HG02798 (cell line): ENCODE data around the gene AKAP6.

Experiments
- ATAC-seq: cut with Tn5 transposase; IDR thresholded peaks from one replicate; pipeline ENCODE4 v1.9.1; 2021; ENCODE audit warnings: mild to moderate bottlenecking; ENCODE audit not compliant: unreplicated experiment, poor library complexity

AKAP6 gene

DNA sequence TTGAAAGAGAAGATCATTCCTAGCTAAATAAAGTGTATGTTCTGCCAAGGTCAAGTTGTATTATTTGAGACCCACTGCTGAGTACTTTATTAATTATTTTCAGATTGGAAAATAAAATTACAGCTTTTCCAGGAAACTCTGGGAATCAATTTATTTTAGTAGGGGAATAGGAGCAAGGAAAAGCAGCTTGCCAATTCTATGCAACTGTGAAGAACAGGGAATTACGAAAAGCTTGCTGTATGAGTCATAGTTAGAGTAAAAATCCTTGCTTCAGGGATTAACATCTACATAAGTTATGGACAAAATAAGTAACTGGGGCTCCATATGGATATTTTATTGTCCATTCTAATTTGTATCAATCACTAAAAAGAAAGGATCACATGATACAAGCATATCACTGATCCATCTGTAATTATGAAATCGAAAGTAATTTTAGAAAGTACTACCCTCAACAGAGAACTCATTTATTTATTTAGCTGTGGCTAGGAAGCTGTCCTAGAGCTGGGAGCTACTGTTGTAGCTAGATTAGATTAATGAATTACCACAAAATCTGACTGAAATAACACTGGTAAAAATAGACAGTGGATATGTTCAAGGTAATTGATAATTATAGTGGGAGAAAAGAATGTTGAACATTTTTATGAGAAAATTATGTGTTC lies 306.1 kb downstream of the AKAP6 start:
- ATAC-seq, result peak; percentile 68

- ATAC-seq, result no peak
Measured at GRCh38 chr14:32637582-32637981, 308.5 kb downstream of the AKAP6 start.

DNA sequence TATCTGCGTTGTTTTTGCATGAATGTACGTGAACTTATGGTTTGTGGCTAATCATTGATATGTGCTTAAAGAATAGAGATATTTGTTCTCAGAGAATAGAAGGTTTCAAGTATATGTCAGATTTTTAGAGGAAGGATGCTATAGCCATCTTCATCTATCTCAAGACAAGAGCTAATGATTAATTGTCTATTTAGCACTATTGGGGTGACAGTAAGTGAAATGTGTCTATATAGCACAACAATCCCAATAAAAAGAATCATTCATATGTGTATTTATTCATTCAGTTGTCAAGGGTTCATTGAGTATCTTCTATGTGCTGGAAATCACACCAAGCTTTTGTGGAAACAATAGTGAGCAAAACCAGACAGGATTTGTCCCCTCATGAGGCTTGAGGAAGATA lies 310.1 kb downstream of the AKAP6 start:
- ATAC-seq, result no peak

DNA sequence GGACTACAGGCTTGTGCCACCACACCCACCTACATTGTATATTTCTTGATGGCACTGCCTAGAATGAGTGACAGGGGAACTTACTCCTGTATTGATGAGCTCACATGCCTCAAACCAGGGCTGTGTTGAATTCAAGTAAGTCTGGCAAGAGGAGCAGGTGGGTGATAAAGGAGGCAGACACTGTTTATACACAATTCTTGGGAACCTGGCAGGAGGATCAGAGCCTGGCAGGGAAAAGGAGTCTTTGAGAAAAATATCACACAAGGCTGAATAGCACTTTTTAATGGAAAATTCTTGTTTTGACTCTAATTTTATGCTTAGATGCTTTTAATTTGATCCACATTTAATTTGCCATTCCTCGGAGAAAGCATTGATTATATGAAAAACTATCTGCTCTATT lies 316.5 kb downstream of the AKAP6 start:
- no peak for ATAC-seq

GRCh38 chr14:32648434-32648833 lies 319.3 kb downstream of the AKAP6 start:
- no peak for ATAC-seq

GRCh38 chr14:32650030-32650429 lies 320.9 kb downstream of the AKAP6 start:
- no peak for ATAC-seq

GRCh38 chr14:32650665-32651064 lies 321.6 kb downstream of the AKAP6 start:
- no peak for ATAC-seq

- no peak for ATAC-seq
Measured at GRCh38 chr14:32654106-32654505, 325.0 kb downstream of the AKAP6 start.

DNA sequence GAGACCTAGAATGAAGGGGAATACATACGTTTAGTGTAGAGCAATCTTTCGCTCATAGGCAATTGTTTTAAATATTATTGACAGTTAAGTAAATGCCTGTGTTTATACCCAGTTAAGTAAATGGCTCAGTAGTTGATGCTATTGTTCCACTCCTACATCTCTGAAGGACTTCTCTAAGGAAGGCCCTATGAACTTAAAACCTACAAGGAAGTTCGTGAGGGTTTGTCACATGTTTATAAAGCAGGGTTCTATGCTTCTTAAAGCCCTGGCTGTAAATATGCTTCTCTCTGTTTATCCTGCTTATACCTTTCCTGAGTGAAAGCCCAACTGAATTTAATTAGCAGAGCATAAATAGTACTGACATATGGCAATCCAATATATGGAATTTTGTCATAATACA lies 327.5 kb downstream of the AKAP6 start:
- no peak for ATAC-seq

DNA sequence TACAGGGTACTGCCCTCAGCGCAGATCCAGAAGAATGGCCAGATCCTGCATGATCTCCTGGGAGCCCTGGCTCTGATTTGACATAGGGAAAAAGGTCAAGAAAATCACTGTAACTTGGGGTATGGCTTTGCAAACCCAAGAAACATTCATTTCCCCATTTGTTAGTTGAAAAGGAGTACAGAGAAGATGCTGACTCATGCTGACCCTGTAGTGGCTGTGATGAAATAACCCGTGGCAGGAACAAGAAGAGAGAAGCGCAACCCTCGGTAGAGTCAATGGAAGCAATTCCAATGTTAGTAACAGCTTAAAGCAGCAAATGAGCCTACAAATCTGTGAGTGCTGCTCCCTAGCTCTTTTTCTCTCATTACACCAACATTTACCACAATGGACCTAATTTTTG lies 328.0 kb downstream of the AKAP6 start:
- peak; percentile 61 for ATAC-seq

- ATAC-seq, result no peak
Measured at GRCh38 chr14:32661216-32661615, 332.1 kb downstream of the AKAP6 start.

DNA sequence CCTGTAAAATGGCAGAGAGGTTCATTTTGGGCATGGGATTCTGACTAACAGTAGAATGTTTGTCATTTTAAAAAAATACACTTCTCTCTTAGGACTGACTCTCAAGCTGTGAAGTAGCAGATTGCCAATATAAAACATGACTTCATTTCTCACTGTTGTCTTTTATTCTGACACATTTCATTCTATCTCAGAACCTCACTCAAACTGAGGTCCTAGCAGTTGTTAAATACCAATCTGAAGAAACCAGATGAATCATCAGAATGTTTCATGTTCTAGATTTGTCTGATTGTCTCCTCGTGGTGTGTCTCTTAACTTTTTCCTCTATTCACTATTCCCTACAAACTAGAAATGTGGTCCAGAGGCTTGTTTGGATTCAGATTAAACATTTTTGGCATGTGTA lies 333.1 kb downstream of the AKAP6 start:
- no peak for ATAC-seq

- no peak for ATAC-seq
Measured at GRCh38 chr14:32666308-32666707, 337.2 kb downstream of the AKAP6 start.

- no peak for ATAC-seq
Measured at GRCh38 chr14:32667287-32667686, 338.2 kb downstream of the AKAP6 start.

DNA sequence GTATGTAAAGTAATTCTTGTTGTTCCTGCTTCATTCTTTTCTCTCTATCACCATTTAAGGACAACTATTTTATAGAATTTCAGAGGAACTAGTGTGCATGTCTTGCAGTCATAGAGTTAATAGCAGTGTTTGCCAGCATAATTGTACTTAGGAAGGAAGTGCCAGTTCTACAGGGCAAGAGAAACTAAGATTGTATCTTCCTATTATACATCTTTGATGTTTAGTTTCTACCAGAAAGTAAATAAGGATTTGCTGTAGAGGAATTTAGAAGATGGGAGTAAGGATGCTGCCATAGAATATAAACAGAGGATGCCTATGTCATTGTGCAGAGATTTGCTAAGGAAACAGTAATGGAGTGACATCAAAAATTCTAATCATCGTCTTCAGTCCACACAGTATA lies 338.7 kb downstream of the AKAP6 start:
- ATAC-seq, result no peak

GRCh38 chr14:32669391-32669790 lies 340.3 kb downstream of the AKAP6 start:
- ATAC-seq, result no peak

- no peak for ATAC-seq
Measured at GRCh38 chr14:32675433-32675832, 346.3 kb downstream of the AKAP6 start.

- no peak for ATAC-seq
Measured at GRCh38 chr14:32677129-32677780, 348.2 kb downstream of the AKAP6 start.

- no peak for ATAC-seq
Measured at GRCh38 chr14:32678088-32678487, 349.0 kb downstream of the AKAP6 start.

DNA sequence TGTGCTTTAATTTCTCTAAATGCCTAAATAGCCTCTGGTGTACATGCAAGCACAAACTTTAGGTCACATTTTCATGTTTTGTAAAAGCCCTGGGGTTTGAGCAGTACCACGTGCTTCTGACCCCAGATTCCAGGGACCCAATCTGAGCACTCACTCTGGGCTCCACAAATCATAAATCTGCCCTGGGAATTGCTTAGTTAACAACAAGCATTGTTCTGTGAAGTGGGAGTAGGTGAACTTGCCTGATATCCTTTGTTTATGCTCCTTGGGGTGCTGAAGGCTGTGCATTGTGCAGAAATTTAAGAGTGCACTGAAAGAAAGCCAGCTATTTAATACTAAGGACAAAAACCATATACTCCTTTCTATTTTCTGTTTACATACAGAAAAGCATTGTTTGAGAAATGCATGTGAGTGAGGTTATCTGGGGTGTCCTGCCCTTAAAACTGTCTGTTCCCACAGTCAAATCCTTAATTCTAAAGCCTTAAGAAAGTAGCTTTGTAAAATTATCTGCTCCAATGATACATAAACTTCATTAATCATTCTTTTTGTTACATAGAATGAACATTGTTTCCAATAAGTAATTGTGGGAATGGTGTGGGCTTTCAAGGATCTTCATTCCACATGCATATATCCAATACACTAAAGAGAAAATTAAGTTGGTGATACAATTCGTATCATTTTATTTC lies 351.0 kb downstream of the AKAP6 start:
- no peak for ATAC-seq

- ATAC-seq, result no peak
Measured at GRCh38 chr14:32681598-32681997, 352.5 kb downstream of the AKAP6 start.

- no peak for ATAC-seq
Measured at GRCh38 chr14:32682214-32682613, 353.1 kb downstream of the AKAP6 start.
